ENCODE data around the gene SNX15.
A peak's percentile ranks its signal among the peaks of the same experiment; 100 is the strongest.
"Not testable (repeated sequence)": the region's sequence is repeated elsewhere in the genome, so short reads cannot be mapped to it uniquely, and the experiment has no call there.

Gene SNX15

GRCh38 chr11:65027213-65028067 is at the start of gene SNX15:
TSS of gene SNX15 (plus strand) at chr11:65027439. CDS start at chr11:65027538, 99 bp downstream.
- DNase-seq: peak; percentile 97

- DNase-seq: not testable (repeated sequence)
These were observed 43.9 kb upstream of the SNX15 start for GRCh38 chr11:64983339-64983738.

- DNase-seq: no peak
These were observed 39.0 kb upstream of the SNX15 start for GRCh38 chr11:64987998-64988854.

- no peak for DNase-seq
These were observed 37.8 kb upstream of the SNX15 start for GRCh38 chr11:64989416-64989815.

GRCh38 chr11:64990222-64990923 is 36.9 kb upstream of the SNX15 start:
- DNase-seq: no peak

- DNase-seq: no peak
These were observed 32.9 kb upstream of the SNX15 start for GRCh38 chr11:64994318-64994717.

GRCh38 chr11:64996327-64996709 is 30.9 kb upstream of the SNX15 start:
- no peak for DNase-seq

GRCh38 chr11:64996710-64997380 is 30.4 kb upstream of the SNX15 start, which contains the start of gene BATF2:
TSS of gene BATF2 (minus strand) at chr11:64996971. CDS start at chr11:64996914, 57 bp downstream.
- DNase-seq: no peak

- DNase-seq: peak; percentile 42
These were observed 29.1 kb upstream of the SNX15 start for GRCh38 chr11:64998141-64998540.

- peak; percentile 39 for DNase-seq
These were observed 28.4 kb upstream of the SNX15 start for GRCh38 chr11:64998690-64999431.

GRCh38 chr11:64999478-64999877 is 27.8 kb upstream of the SNX15 start:
- DNase-seq: no peak

GRCh38 chr11:65002706-65003105 is 24.5 kb upstream of the SNX15 start:
- DNase-seq: no peak

GRCh38 chr11:65003282-65003681 is 24.0 kb upstream of the SNX15 start:
- DNase-seq: no peak

- DNase-seq: not testable (repeated sequence)
These were observed 23.3 kb upstream of the SNX15 start for GRCh38 chr11:65003968-65004367.

- DNase-seq: no peak
These were observed 19.2 kb upstream of the SNX15 start for GRCh38 chr11:65008016-65008415.

GRCh38 chr11:65008873-65009272 is 18.4 kb upstream of the SNX15 start:
- no peak for DNase-seq

GRCh38 chr11:65013130-65013887 is 13.9 kb upstream of the SNX15 start:
- DNase-seq: peak; percentile 93

GRCh38 chr11:65013888-65014725 is 13.1 kb upstream of the SNX15 start, which contains the start of gene ARL2:
TSS of gene ARL2 (plus strand) at chr11:65014160. CDS start at chr11:65014208, 48 bp downstream.
- peak; percentile 91 for DNase-seq

- DNase-seq: no peak
These were observed 12.5 kb upstream of the SNX15 start for GRCh38 chr11:65014726-65015227.

GRCh38 chr11:65016705-65017104 is 10.5 kb upstream of the SNX15 start:
- no peak for DNase-seq

Data from activated CD4-positive, alpha-beta T cell treated with anti-CD3 and anti-CD28 coated beads, Interleukin-2, amount 50 U/mL, for 16 hours (primary cell).